Measurements from ENCODE around the gene NCR3LG1. TPM values are rescaled to one million over a fixed set of nuclear protein-coding genes. Genes with fewer than 3 reads are reported as not detected.

NCR3LG1 gene
- 0.82 and 1.0 TPM in 2 replicates for total RNA-seq

- intact Hi-C loops (cut with micrococcal nuclease) = loop anchor here (5.0 kb wide), 2 partner anchors 54 to 449 kb away; no protein-coding TSS in a partner anchor
Observed at GRCh38 chr11:17351510-17352176, at the start of gene NCR3LG1. Gene NCR3LG1, plus strand, starts transcription at chr11:17351800. Its CDS starts 170 bp downstream, at chr11:17351970.

- intact Hi-C loops (cut with micrococcal nuclease) = no loop called here
Observed at GRCh38 chr11:17313349-17314231, 38.0 kb upstream of the NCR3LG1 start.

GRCh38 chr11:17314232-17314547 lies 37.4 kb upstream of the NCR3LG1 start:
- intact Hi-C loops (cut with micrococcal nuclease) = no loop called here

- intact Hi-C loops (cut with micrococcal nuclease) = no loop called here
Observed at GRCh38 chr11:17314904-17315426, 36.6 kb upstream of the NCR3LG1 start.

GRCh38 chr11:17328871-17329494 lies 22.6 kb upstream of the NCR3LG1 start:
- intact Hi-C loops (cut with micrococcal nuclease) = no loop called here

- intact Hi-C loops (cut with micrococcal nuclease) = no loop called here
Observed at GRCh38 chr11:17331669-17332068, 19.9 kb upstream of the NCR3LG1 start.

GRCh38 chr11:17333799-17334586 lies 17.6 kb upstream of the NCR3LG1 start:
- intact Hi-C loops (cut with micrococcal nuclease) = no loop called here

GRCh38 chr11:17343257-17343656 lies 8.3 kb upstream of the NCR3LG1 start:
- intact Hi-C loops (cut with micrococcal nuclease) = no loop called here

- intact Hi-C loops (cut with micrococcal nuclease) = no loop called here
Observed at GRCh38 chr11:17343907-17344306, 7.7 kb upstream of the NCR3LG1 start.

- intact Hi-C loops (cut with micrococcal nuclease) = no loop called here
Observed at GRCh38 chr11:17347676-17348075, 3.9 kb upstream of the NCR3LG1 start.

- intact Hi-C loops (cut with micrococcal nuclease) = loop anchor here (5.0 kb wide), 2 partner anchors 53 to 448 kb away; no protein-coding TSS in a partner anchor
Observed at GRCh38 chr11:17350455-17351171, 987 bp upstream of the NCR3LG1 start.

GRCh38 chr11:17351172-17351509 lies 459 bp upstream of the NCR3LG1 start:
- intact Hi-C loops (cut with micrococcal nuclease) = loop anchor here (5.0 kb wide), 2 partner anchors 54 to 449 kb away; no protein-coding TSS in a partner anchor

- intact Hi-C loops (cut with micrococcal nuclease) = loop anchor here (1.0 to 5.0 kb wide), 4 partner anchors 56 to 451 kb away; no protein-coding TSS in a partner anchor
Observed at GRCh38 chr11:17352950-17353820, 1.6 kb downstream of the NCR3LG1 start.

GRCh38 chr11:17353821-17354600 lies 2.4 kb downstream of the NCR3LG1 start:
- intact Hi-C loops (cut with micrococcal nuclease) = loop anchor here (1.0 to 5.0 kb wide), 8 partner anchors 31 to 452 kb away; partner anchors contain the start of gene RPS13

GRCh38 chr11:17354601-17354991 lies 3.0 kb downstream of the NCR3LG1 start:
- intact Hi-C loops (cut with micrococcal nuclease) = loop anchor here (1.0 to 5.0 kb wide), 6 partner anchors 30 to 452 kb away; partner anchors contain the start of gene RPS13

GRCh38 chr11:17366495-17366894 lies 14.9 kb downstream of the NCR3LG1 start:
- intact Hi-C loops (cut with micrococcal nuclease) = no loop called here

- intact Hi-C loops (cut with micrococcal nuclease) = no loop called here
Observed at GRCh38 chr11:17368551-17368950, 17.0 kb downstream of the NCR3LG1 start.

- intact Hi-C loops (cut with micrococcal nuclease) = no loop called here
Observed at GRCh38 chr11:17369094-17369493, 17.5 kb downstream of the NCR3LG1 start.
